Fibroblast of upper back skin (primary cell): ENCODE results near the gene SENP8.
A peak's percentile ranks its signal among the peaks of the same experiment; 100 is the strongest.
"Not testable (repeated sequence)": the region's sequence is repeated elsewhere in the genome, so short reads cannot be mapped to it uniquely, and the experiment has no call there.

Source experiments
- DNase-seq: peaks from one replicate; pipeline ENCODE4 v3.0.0-alpha.2; 2013

The SENP8 gene

GRCh38 chr15:72155635-72156616 lies 37.7 kb downstream of the SENP8 start:
- peak; percentile 82 for DNase-seq

DNA sequence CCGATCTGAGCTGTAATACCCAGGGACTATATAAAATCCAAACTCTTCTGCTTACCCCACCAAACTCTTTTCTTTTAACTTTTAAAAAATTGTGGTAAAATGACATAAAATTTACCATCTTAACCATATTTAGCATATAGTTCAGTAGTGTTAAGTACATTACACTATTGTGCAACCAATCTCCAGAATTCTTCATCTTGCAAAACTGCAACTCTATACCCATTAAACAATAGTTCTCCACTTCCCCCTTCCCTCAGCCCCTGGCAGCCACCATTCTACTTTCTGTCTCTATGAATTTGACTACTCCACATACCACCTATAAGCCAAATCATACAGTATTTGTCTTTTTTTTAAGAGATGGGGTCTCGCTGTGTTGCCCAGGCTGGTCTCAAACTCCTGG lies 38.7 kb downstream of the SENP8 start:
- no peak for DNase-seq

DNA sequence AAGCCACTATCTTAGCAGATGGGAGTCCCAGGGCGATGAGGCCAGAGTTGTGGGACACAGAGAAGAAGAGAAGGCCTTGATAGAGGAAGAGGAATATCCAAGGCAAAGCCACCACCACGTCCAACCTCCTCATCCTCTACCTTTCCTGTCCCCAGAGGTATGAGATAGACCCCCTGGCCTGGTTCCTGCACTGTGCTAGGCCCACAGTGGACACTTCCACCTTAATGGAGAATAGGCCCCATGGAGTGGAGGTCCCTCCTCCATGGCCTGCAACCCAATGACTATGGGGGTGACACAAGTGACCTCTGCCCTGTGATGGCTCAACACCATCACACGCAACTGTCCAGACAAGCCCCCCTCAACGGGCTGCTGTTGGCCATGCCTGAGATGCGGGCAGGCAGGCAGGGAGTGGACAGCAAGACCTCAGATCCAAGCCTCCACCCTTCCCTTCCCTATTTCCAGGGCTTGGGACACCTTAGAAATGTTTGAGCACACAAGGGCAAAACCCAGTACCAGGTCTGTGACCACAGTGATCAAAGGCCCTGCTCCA lies 42.6 kb downstream of the SENP8 start:
- DNase-seq = no peak

DNA sequence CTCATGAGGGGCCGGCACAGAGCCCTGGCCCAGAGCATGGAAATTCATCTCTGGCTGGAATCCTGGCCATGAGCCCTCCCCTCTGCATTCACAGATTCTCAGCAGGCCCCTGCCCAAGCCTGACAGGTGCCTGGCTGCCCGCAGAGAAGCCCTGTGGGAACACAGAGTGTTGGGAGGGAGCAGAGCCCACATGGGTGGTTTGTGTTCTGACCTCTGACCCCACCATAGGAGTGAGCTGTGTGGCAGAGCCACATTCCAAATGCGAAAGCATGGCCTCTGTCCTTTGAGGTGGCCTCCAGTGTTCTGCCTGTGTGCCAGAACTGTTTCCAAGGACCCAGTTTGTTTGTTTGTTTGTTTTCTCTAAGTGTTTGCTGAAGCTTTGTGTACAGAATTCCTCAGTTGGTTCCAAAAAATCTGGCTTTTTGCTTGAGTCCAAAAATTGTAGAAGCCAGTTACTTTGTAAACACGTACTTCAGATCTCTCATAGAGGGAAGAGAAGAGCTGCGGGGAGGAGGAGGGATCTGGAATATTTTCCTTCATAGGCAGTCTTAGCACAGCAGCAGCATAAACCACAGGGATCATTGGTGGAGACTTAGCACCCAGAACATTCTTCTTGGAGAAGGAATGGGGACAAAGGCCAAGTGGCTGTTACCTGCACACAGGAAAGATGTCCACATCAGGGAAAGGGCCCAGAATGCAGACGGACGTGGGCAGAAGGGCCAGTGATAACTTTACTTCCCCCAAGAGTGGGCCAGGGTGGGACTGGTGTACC lies 43.3 kb downstream of the SENP8 start:
- no peak for DNase-seq

- DNase-seq = no peak
These were observed 44.4 kb downstream of the SENP8 start for GRCh38 chr15:72162569-72162968.

GRCh38 chr15:72163719-72164118 lies 45.5 kb downstream of the SENP8 start:
- DNase-seq = no peak

DNA sequence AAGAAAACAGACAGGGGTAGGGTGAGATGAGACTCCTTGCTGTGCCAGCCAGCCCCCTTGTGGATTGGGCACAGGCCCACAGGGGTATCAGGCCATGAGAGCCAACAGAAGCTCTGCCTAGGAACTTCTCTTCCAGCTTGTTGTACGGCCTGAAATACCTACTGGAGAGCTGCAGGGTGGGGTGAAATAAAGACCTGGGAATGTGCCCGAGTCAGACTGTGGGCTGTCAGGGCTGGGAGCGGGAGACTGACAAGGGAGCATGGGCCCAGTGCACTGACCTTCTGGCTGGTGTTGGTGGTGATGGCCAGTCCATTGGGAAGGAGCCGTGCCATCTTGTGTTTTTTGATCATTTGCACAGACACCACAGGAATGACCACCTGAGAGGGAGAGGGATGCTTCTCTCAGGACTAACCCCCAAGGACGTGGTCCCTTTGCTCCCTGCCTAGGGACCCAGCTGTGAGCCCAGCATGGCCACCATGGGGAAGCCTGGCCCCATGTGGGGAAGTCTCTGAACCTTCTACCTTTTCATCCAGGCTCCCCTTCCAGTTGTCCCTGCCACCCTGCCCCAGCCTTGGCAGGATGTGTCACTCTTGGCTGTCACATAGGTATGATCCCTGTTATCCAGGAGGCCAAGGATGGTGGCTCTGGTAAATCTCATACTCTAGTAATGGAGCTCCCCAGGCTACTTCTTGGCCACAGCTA lies 48.7 kb downstream of the SENP8 start:
- no peak for DNase-seq

- no peak for DNase-seq
These were observed 49.2 kb downstream of the SENP8 start for GRCh38 chr15:72167445-72167844.

DNA sequence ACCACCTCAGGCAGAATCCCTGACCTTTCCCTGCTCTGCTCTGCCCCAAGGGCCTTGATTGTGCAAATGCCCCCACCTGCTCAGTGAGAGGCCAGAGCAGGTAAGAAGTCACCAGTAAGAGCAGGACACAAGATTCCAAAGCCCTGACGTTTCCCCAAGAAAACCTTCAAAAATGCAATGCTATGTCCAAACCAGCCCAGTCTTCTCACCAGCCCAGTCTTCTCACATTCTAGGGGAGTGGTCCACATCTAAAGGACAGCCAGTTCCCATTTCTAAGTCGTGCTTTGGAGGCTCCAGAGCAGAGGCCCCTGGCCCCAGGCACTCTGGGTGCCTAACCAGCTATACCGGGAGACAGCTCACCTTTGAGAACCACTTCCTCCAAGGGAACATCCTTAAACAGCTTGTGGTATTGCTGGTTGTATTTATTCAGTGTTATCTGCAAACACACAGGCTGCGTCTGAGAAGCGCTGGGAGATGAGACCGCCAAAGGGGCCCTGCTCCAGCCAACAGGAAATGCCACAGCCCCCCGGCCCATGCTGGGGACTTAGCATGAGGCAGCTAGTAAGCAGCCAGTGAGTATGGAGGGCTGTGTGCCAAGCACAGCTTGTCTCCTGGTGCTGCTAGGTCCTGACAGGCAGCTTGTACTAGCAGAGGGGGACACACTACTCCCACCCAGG lies 50.1 kb downstream of the SENP8 start:
- peak; percentile 53 for DNase-seq

GRCh38 chr15:72168808-72169190 lies 50.6 kb downstream of the SENP8 start:
- no peak for DNase-seq

GRCh38 chr15:72169236-72169920 lies 51.2 kb downstream of the SENP8 start:
- DNase-seq = no peak

DNA sequence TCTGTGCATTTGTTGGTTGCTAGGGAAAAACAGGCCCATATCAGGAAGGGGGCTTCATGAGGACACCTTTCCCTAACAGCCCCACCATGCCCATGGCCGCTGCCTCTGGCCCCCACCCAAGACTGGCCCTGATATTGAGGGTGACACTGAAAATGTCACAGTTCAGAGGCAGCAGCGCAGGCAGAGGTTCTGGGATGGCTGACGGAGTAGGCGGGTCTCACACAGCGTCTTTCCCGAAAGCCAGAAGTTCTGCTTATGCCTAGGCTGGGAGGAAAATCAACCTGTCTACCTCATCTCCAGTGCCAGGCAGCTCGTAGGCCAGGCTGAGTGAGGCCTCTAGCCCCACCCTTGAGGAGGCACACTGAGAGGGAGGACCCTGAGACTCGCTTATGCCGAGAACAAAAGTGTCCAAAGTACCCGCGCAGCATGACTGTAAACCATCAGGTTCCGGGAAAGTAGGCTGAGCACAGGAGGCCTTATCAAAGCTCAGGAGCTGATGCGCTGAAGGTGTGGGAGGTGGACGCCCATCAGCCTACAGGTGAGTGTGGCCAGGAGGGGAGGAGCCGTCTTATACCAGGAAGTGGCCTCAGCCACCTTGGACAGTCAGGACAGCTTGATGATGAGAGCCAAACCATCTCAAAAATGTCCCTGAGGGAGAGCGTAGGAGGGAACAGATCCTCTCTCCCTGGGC lies 51.9 kb downstream of the SENP8 start:
- DNase-seq = no peak

DNA sequence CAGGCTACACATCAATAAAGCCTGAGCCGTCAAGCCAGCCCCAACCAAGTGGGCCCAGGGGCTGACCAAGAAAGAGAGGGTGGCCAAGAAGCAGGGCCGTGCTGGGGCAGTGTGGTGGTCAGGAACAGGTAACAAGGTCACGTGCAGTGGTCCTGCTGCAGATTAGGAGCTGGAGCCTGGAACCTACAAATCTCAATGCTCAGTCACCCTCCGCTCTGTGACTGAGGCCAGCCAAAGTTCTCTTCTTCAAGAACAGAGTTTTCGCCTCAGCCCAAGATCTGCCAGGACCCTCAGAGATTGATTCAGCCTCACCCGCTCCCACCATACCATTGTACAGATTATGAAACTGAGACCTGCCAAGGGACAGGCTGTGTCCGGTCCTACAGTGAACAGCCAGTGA lies 52.5 kb downstream of the SENP8 start:
- no peak for DNase-seq

DNA sequence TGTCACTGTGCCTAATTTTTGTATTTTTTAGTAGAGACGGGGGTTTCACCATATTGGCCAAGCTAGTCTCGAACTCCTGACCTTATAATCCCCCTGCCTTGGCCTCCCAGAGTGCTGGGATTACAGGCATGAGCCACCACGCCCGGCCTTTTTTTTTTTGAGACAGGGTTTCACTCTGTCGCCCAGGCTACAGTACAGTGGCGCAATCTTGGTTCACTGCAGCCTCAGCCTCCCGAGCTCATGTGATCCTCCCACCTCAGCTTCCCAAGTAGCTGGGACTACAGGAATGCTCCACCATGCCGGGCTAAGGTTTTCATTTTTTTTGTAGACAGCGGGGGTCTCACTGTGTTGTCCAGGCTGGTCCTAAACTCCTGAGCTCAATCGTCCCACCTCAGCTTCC lies 53.8 kb downstream of the SENP8 start:
- not testable (repeated sequence) for DNase-seq

GRCh38 chr15:72172796-72173195 lies 54.6 kb downstream of the SENP8 start:
- DNase-seq = no peak

- DNase-seq = no peak
These were observed 55.2 kb downstream of the SENP8 start for GRCh38 chr15:72173401-72173800.

DNA sequence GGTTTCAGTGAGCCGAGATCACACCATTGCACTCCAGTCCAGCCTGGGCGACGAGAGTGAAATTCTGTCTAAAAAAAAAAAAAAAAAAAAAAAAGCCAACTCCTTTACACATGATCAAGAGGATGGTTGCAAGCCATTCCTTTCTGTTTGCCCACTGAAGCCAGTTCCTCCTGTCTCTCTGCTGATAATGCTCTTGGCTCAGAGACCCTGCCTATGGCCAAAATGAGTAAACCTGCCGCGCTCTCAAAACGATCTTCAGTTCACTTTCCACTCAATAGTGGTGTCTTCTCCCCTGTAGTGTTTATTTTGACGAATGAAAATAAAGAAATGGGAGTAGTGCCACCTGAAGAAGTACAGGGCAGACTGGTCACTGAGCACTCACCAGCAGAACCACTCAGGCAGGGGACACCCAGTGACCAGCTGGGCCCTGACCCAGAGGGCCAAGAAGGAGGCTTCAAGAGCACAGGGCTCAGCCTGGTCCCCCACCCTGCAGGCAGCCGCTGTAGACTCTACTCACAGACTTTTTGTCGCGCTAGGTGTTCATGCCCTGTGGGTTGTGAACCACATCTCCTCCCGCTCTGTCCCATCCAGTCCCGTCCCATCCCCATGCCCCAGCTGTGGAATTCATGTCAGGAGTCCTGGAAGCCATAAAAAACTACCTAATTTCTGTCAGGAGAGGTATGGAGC lies 55.8 kb downstream of the SENP8 start:
- no peak for DNase-seq

GRCh38 chr15:72174551-72175165 lies 56.5 kb downstream of the SENP8 start:
- no peak for DNase-seq

DNA sequence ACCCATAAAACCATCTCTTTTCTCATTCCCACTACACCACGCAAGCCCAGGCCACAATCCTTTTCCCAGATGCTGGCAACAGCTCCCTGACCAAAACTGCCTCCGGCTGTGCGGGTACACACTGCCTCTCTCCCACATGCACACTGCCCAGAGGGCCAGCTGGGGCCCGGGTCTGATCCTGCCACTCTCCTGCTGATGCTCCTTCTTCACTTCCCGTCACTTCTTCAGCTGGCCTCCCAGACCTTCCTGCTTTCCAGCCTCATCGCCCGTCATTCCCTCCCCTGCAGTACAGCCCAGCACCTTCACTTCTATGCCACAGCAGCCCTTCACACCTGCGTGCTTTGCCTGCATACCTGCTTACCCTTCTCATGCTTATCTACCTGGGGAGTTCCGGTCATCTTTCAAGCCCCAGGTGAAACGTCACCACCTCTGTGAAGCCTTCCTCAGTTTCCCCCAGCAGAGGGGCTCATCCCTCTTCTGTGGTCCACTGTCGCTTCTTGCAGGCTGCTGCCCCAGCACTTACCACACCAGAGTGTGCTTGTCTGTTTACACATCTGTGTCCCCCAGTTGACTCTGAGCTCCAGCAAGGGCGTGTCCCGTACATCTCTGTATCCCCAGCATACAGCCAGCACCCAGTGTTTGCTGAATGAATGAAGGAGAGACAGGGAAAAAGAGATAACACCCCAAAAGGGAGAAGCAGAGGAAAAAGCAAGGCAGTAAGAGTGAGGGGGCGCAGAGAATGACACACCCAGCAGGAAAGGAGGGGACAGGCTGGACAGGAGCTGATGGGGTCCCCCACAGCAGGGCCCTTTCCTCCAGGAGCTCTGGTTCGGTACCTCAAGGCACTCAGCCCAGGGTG lies 57.2 kb downstream of the SENP8 start:
- no peak for DNase-seq
